Neural cell (in vitro differentiated cells): ENCODE results near the gene KIAA0513. TPM values are rescaled to one million over a fixed set of nuclear protein-coding genes. Genes with fewer than 3 reads are reported as not detected.

ENCODE experiments used
- H2AFZ ChIP-seq: fragments of 200-600, 300-800 bp; sonication (generic), shearing (Covaris generic); 2 replicates; pipeline ENCODE4 v1.6.0; 2014; ENCODE audit warnings: low read depth, mild to moderate bottlenecking, antibody characterized with exemption, low read length, moderate library complexity
- H3F3A ChIP-seq: fragments of 200-600 bp; shearing (Covaris generic); 2 replicates; pipeline ENCODE4 v1.6.1; 2016; ENCODE audit warnings: mild to moderate bottlenecking, moderate library complexity, mixed read lengths, antibody characterized with exemption, low read length; ENCODE audit not compliant: insufficient read depth, poor library complexity, severe bottlenecking
- H3K27ac ChIP-seq: fragments of 200-600, 300-800 bp; sonication (generic), shearing (Covaris generic); 2 replicates; pipeline ENCODE4 v1.5.1; 2014; ENCODE audit warnings: mild to moderate bottlenecking, low read length, moderate library complexity
- H3K27me3 ChIP-seq: fragments of 300-800, 200-600 bp; sonication (generic), shearing (Covaris generic); 2 replicates; pipeline ENCODE4 v1.6.0; 2014; ENCODE audit warnings: mild to moderate bottlenecking, low read depth, low read length, moderate library complexity; ENCODE audit not compliant: insufficient read depth
- H3K36me3 ChIP-seq: fragments of 300-800, 200-600 bp; sonication (generic), shearing (Covaris generic); 2 replicates; pipeline ENCODE4 v1.5.1; 2014; ENCODE audit warnings: mild to moderate bottlenecking, antibody characterized with exemption, low read length, moderate library complexity; ENCODE audit not compliant: insufficient read depth
- H3K4me2 ChIP-seq: fragments of 300-800, 200-600 bp; sonication (generic), shearing (Covaris generic); 2 replicates; pipeline ENCODE4 v1.6.0; 2014; ENCODE audit warnings: mild to moderate bottlenecking, low read length
- H3K4me3 ChIP-seq: fragments of 300-800, 200-600 bp; sonication (generic), shearing (Covaris generic); 2 replicates; pipeline ENCODE4 v1.5.1; 2014; ENCODE audit warnings: mild to moderate bottlenecking, low read length, moderate library complexity
- H3K79me2 ChIP-seq: fragments of 200-600 bp; shearing (Covaris generic); replicated peaks from 2 replicates; pipeline ENCODE4 v1.6.0; 2014; ENCODE audit warnings: mild to moderate bottlenecking, low read length, moderate library complexity; ENCODE audit not compliant: insufficient read depth
- H3K9ac ChIP-seq: fragments of 300-800, 200-600 bp; sonication (generic), shearing (Covaris generic); 2 replicates; pipeline ENCODE4 v1.6.1; 2016; ENCODE audit warnings: mild to moderate bottlenecking, low read length, mixed read lengths
- H3K9me2 ChIP-seq: fragments of 200-600 bp; shearing (Covaris generic); 2 replicates; pipeline ENCODE4 v1.6.1; 2016; ENCODE audit warnings: mild to moderate bottlenecking, low read length, mixed read lengths; ENCODE audit not compliant: insufficient read depth
- H3K9me3 ChIP-seq: fragments of 200-600, 300-800 bp; sonication (generic), shearing (Covaris generic); 2 replicates; pipeline ENCODE4 v1.6.1; 2016; ENCODE audit warnings: mild to moderate bottlenecking, mixed run types, low read length, moderate library complexity, mixed read lengths
- H4K20me1 ChIP-seq: fragments of 200-600 bp; shearing (Covaris generic); 2 replicates; pipeline ENCODE4 v1.6.1; 2016; ENCODE audit warnings: mild to moderate bottlenecking, mixed run types; ENCODE audit not compliant: insufficient read depth
- EP300 ChIP-seq: fragments of 450-650 bp; conservative IDR thresholded peaks from 2 replicates; pipeline ENCODE4 v1.6.1; 2014; ENCODE audit warnings: antibody characterized with exemption, mild to moderate bottlenecking, moderate library complexity; ENCODE audit not compliant: poor library complexity, severe bottlenecking
- EZH2 ChIP-seq: fragments of 200-600, 300-800 bp; shearing (Covaris generic), sonication (generic); IDR thresholded peaks from 2 replicates; pipeline ENCODE4 v1.6.1; 2014; ENCODE audit warnings: antibody characterized with exemption, low read length, borderline replicate concordance, mild to moderate bottlenecking; ENCODE audit not compliant: insufficient read depth, poor library complexity, severe bottlenecking
- MXI1 ChIP-seq: fragments of 450-650 bp; conservative IDR thresholded peaks from 2 replicates; pipeline ENCODE4 v1.6.1; 2014; ENCODE audit warnings: antibody characterized with exemption, mild to moderate bottlenecking; ENCODE audit not compliant: poor library complexity, severe bottlenecking
- POLR2AphosphoS5 ChIP-seq: IDR thresholded peaks from 2 replicates; pipeline ENCODE4 v1.6.1; 2012
- RAD21 ChIP-seq: fragments of 450-650 bp; conservative IDR thresholded peaks from 2 replicates; pipeline ENCODE4 v1.6.1; 2014; ENCODE audit warnings: antibody characterized with exemption, mild to moderate bottlenecking, moderate library complexity
- SMC3 ChIP-seq: fragments of 450-650 bp; conservative IDR thresholded peaks from 2 replicates; pipeline ENCODE4 v1.6.1; 2014; ENCODE audit warnings: antibody characterized with exemption, mild to moderate bottlenecking, moderate library complexity; ENCODE audit not compliant: poor library complexity
- TAF1 ChIP-seq: IDR thresholded peaks from 2 replicates; pipeline ENCODE4 v1.6.1; 2012; ENCODE audit warnings: low read depth
- polyA plus RNA-seq: library from polyadenylated mRNA; depleted of rRNA; stranded (reverse); fragments of >200 nt; gene quantifications from 2 replicates; pipeline ENCODE4 v1.2.3, GENCODE V29; 2014
- TF ChIP-seq, protein P1 (sequence below): fragments of 450-650 bp; IDR thresholded peaks from 2 replicates; pipeline ENCODE4 v1.5.1; 2014; ENCODE audit warnings: antibody characterized with exemption, mild to moderate bottlenecking, moderate library complexity; ENCODE audit not compliant: poor library complexity, severe bottlenecking
- TF ChIP-seq, protein P2 (sequence below): IDR thresholded peaks from 2 replicates; pipeline ENCODE4 v1.6.1; 2012; ENCODE audit warnings: borderline replicate concordance

The KIAA0513 gene
- polyA plus RNA-seq, 1 donor from 2014 or later = 18.9 TPM

DNA sequence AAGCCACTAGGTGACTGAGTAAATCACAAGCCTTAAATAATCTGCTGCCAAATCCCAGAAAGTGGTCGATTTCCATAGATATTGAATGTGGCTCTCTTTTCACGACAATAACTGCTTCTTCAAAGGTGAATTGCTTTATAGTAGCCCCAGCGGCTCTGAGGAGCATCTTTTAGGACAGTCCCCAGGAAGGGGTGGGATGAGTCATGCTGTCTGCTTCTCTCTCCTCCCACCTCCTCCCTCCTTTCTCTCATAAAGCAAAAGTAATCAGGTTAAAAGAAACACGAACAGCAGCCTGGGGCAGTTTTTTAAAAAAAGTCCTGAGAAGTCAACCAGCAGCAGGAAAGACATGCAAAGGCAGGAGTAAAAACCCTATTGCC lies 1.8 kb downstream of the KIAA0513 start:
- no peaks in the 10 kb centered on the region for H3F3A ChIP-seq
- H3K79me2 ChIP-seq = no peaks in the 10 kb centered on the region
- H3K27me3 ChIP-seq = no peaks in the 10 kb centered on the region
- H3K27ac ChIP-seq = peak overlapping the region; percentile 31
- no peak overlapping the region for H2AFZ ChIP-seq
- no peaks in the 10 kb centered on the region for H3K9me3 ChIP-seq
- H3K9me2 ChIP-seq = no peaks in the 10 kb centered on the region
- no peaks in the 10 kb centered on the region for H4K20me1 ChIP-seq
- H3K9ac ChIP-seq = peak overlapping the region; percentile 88
- no peaks in the 10 kb centered on the region for H3K36me3 ChIP-seq
- H3K4me2 ChIP-seq = peak overlapping the region; percentile 60
- TF ChIP-seq SMC3 (no peak), POLR2AphosphoS5 (no peak), TAF1 (no peak), EP300 (no peak), EZH2 (no peak), MXI1 (no peak), RAD21 (no peak)
- TF ChIP-seq, protein P1, sequence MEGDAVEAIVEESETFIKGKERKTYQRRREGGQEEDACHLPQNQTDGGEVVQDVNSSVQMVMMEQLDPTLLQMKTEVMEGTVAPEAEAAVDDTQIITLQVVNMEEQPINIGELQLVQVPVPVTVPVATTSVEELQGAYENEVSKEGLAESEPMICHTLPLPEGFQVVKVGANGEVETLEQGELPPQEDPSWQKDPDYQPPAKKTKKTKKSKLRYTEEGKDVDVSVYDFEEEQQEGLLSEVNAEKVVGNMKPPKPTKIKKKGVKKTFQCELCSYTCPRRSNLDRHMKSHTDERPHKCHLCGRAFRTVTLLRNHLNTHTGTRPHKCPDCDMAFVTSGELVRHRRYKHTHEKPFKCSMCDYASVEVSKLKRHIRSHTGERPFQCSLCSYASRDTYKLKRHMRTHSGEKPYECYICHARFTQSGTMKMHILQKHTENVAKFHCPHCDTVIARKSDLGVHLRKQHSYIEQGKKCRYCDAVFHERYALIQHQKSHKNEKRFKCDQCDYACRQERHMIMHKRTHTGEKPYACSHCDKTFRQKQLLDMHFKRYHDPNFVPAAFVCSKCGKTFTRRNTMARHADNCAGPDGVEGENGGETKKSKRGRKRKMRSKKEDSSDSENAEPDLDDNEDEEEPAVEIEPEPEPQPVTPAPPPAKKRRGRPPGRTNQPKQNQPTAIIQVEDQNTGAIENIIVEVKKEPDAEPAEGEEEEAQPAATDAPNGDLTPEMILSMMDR = no peak
- TF ChIP-seq, protein P2, sequence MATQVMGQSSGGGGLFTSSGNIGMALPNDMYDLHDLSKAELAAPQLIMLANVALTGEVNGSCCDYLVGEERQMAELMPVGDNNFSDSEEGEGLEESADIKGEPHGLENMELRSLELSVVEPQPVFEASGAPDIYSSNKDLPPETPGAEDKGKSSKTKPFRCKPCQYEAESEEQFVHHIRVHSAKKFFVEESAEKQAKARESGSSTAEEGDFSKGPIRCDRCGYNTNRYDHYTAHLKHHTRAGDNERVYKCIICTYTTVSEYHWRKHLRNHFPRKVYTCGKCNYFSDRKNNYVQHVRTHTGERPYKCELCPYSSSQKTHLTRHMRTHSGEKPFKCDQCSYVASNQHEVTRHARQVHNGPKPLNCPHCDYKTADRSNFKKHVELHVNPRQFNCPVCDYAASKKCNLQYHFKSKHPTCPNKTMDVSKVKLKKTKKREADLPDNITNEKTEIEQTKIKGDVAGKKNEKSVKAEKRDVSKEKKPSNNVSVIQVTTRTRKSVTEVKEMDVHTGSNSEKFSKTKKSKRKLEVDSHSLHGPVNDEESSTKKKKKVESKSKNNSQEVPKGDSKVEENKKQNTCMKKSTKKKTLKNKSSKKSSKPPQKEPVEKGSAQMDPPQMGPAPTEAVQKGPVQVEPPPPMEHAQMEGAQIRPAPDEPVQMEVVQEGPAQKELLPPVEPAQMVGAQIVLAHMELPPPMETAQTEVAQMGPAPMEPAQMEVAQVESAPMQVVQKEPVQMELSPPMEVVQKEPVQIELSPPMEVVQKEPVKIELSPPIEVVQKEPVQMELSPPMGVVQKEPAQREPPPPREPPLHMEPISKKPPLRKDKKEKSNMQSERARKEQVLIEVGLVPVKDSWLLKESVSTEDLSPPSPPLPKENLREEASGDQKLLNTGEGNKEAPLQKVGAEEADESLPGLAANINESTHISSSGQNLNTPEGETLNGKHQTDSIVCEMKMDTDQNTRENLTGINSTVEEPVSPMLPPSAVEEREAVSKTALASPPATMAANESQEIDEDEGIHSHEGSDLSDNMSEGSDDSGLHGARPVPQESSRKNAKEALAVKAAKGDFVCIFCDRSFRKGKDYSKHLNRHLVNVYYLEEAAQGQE = no peak
- peak overlapping the region; percentile 92 for H3K4me3 ChIP-seq

DNA sequence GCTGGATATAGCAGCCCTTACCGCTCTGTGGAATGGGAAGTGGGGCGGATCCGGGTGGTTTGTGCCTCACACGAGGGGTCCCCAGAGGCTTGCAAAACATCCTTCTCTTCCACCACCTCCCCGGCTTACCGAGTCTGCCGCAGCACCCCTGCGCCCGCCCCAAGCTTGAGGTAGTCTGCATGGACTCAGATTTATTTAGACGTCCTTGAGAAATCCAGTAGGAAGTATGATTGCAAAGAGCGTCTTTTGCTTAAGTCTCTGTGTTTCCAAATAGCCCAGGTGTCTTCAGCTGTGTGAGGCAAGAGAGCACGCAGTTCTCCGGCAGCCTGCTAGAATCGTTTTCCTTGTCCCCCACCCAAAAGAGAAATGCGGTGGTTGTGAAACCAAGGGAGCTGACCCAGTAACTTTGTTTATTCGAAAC lies 2.4 kb downstream of the KIAA0513 start:
- Histone ChIP-seq H3K27ac (no peak overlapping the region), H4K20me1 (no peaks in the 10 kb centered on the region), H2AFZ (no peak overlapping the region), H3K9ac (no peak overlapping the region), H3K36me3 (no peaks in the 10 kb centered on the region), H3K4me2 (no peak overlapping the region), H3F3A (no peaks in the 10 kb centered on the region), H3K27me3 (no peaks in the 10 kb centered on the region), H3K9me2 (no peaks in the 10 kb centered on the region), H3K9me3 (no peaks in the 10 kb centered on the region), H3K4me3 (peak overlapping the region; percentile 92), H3K79me2 (no peaks in the 10 kb centered on the region)
- TF ChIP-seq RAD21 (no peak), MXI1 (no peak), EP300 (no peak), TAF1 (no peak), SMC3 (no peak), EZH2 (no peak), POLR2AphosphoS5 (no peak)
- TF ChIP-seq, protein P2 = no peak
- TF ChIP-seq, protein P1 = no peak
